ENCODE results near the gene SEPTIN11.

SEPTIN11 gene

GRCh38 chr4:76949276-76950051 lies at the start of gene SEPTIN11:
Gene SEPTIN11 (plus strand): TSS chr4:76949752. CDS start chr4:76949904, 152 bp downstream.
- DNase-seq, result peak; percentile 69

GRCh38 chr4:76902233-76902890 lies 47.2 kb upstream of the SEPTIN11 start:
- DNase-seq, result no peak

- no peak for DNase-seq
Measured at GRCh38 chr4:76904646-76905190, 44.8 kb upstream of the SEPTIN11 start.

DNA sequence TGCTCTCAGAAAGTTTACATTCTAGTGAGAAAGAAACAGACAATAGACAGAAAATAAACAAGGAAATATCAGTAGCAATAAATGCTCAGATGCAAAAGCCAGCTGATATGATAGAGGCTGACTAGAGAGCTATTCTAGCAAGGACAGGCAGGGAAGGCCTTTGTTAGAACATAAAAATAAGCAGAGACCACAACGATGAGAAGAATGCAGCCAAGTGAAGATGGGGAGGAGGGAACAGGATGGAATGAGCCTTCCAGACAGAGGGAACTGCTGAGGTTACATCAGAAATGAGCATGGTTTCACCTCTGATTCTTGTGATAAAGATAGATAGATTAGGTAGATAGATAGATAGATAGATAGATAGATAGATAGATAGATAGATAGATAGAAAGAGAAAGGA lies 44.0 kb upstream of the SEPTIN11 start:
- DNase-seq, result no peak

GRCh38 chr4:76909711-76910110 lies 39.8 kb upstream of the SEPTIN11 start:
- no peak for DNase-seq

DNA sequence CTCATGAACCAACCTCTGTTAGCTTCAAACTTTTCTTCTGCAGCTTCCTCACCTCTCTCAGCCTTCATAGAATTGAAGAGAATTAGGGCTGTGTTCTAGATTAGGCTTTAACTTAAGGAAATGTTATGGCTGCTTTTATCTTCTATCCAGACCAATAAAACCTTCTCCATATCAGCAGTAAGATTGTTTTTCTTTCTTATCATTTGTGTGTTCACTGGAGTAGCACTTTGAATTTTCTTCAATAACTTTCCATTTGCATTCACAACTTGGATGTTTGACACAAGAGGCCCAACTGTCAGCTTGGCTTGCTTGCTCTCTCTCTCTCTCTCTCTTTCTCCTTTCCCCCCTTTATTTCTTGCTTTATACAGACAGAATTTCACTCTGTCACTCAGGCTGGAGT lies 28.8 kb upstream of the SEPTIN11 start:
- DNase-seq, result no peak

DNA sequence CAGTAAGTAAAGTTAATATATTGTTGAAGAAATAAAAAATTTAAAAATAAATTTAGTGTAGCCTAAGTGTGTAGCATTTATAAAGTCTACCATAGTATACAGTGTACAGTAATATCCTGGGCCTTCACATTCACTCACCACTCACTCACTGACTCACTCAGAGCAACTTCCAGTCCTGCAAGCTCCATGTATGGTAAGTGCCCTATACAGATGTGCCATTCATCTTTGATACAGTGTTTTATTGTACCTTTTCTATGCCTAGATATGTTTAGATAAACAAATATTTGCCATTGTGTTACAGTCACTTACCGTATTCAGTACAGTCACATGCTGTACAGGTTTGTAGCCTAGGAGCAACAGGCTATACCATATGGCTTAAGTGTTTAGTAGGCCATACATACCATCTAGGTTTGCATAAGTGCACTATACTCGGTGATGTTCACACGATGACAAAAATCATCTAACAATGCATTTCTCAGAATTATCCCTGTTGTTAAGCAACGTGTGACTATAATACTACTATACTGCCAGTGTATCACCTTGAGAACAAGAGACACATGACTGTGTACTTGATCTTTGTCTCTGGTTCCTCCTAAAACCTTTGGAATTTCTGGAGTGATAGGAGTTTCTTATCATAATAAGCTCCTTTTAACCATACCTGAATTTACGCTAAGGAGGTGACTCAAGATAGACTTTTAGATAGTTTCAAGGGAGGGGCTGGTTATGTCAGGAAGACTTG lies 25.8 kb upstream of the SEPTIN11 start:
- DNase-seq, result no peak

- no peak for DNase-seq
Measured at GRCh38 chr4:76926841-76927240, 22.7 kb upstream of the SEPTIN11 start.

DNA sequence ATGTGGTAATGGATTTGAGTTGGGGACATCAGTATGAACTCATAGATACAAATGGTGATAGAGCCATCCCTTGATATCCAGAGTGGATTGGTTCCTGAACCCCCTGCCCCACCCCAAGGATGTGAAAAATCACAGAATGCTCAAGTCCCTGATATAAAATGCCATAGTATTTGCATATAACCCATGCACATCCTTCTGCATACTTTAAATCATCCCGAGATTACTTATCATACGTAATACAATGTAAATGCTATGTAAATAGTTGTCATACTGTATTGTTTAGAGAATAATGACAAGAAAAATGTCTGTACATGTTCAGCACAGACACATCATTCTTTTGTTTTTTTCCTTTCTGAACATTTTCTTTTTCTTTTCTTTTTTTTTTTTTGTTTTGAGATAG lies 18.9 kb upstream of the SEPTIN11 start:
- DNase-seq, result no peak

DNA sequence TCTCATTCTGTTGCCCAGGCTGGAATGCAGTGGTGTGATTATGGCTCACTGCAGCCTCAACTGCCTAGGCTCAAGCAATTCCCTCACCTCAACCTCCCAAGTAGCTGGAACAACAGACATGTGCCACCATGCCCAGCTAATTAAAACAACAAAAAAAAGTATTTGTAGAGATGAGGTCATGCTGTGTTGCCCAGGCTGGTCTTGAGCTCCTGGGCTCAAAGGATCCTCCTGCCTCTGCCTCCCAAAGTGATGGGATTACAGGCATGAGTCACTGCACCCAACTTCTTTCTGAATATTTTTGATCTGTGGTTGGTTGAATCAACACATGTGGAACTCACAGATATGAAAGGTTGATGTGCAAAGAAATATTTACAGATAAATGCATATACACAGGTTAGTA lies 18.5 kb upstream of the SEPTIN11 start:
- DNase-seq, result no peak

- no peak for DNase-seq
Measured at GRCh38 chr4:76931576-76932276, 17.8 kb upstream of the SEPTIN11 start.

DNA sequence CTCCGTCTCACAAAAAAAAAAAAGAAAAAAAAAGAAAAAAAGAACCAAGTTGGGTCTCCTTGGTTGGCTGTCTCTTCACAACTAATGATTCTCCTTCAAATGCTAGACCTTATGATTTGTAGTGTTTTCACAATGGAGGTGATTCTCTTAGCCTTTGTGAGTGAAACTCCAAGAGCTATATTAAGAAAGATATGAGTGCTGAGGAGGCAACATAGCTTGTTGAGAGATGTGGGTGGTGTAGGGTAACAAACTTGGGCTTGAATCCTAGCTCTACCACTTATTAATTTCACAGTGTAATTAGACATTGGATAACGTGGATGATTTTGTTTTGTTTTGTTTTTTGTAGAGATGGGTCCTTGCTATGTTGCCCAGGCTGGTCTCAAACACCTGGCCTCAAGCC lies 10.4 kb upstream of the SEPTIN11 start:
- DNase-seq, result no peak

DNA sequence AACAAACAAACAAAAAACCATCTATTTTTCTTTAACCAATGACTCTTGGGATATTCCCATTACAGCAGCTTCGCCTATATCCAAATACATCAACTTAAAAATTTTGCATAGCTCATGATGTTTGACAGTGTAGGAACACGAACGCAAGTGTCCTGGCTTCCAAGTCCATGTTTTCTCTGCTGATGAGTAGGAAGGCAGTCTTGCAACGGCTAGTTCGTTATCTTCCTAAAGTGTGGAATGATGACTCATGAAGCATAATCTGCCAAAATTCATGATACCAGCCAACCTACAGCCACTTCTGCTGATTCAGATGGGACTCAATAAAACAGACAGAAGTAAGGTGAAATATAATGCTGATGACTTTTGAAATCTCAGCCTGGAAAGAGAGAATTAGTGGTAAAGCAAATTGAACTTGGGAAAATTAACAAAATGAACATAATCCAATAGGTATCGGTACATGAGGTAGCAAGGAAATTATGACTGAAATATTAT lies 6.4 kb upstream of the SEPTIN11 start:
- no peak for DNase-seq

GRCh38 chr4:76943790-76944189 lies 5.8 kb upstream of the SEPTIN11 start:
- no peak for DNase-seq

GRCh38 chr4:76947369-76947768 lies 2.2 kb upstream of the SEPTIN11 start:
- DNase-seq, result no peak

GRCh38 chr4:76948443-76949275 lies 893 bp upstream of the SEPTIN11 start:
- peak; percentile 55 for DNase-seq

- DNase-seq, result no peak
Measured at GRCh38 chr4:76950052-76950955, 752 bp downstream of the SEPTIN11 start.

DNA sequence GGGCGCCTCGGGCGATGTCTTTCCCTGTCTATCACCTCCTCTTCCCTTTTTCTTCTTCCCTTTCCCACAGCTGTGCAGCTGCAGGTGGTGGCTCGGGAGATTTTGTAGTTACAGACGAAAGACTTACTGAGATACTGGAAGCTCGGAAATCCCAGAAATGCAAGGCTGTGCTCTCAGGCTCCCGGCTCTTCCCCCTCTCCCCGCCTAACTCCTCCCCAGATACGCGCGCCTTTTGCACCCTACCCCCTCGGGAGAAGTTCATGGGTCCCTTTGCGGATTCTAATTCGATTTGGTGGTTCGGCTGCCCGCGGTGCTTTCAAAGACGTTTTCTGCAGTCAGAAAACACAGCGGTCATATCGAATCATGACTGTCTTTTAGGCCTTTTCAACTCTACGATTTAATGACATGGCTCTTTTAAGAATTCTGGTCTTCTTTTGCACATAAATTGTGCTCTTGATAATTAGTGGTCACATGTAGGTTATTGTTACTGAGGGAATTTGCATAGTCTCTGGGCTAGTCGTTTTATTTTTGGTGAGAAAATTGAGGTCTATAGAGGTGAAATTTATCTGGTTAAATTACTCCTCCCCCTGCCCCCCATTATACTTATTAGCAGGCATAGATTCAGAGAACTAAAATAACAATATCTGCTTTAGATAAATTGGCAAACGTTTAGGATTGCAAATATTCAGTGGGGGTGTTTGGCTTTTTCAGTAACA lies 1.6 kb downstream of the SEPTIN11 start:
- DNase-seq, result peak; percentile 34

DNA sequence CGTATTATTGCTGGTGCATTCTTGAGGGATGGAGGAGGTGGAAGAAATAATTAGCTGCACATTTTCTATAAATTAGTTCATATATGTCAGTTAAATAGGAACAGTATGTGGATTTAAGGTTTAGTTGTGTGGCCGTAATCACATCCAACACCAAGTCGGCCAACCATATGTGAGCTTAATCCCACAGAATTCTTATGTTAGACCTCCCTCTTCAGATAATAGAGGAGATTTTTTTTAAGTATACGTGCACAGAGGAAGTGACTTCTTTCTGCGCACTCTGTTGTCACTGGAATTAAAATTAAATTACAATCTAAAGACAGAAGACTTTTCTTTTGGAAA lies 2.1 kb downstream of the SEPTIN11 start:
- DNase-seq, result no peak

- no peak for DNase-seq
Measured at GRCh38 chr4:76952071-76952470, 2.5 kb downstream of the SEPTIN11 start.
